K562 (cell line): ENCODE data around the gene CD44. TPM values are rescaled to one million over a fixed set of nuclear protein-coding genes. Genes with fewer than 3 reads are reported as not detected.

Experiments used
- ATAC-seq: fragments of 200-7000 bp; cut with Tn5 transposase; 3 replicates; pipeline ENCODE4 v1.9.1; 2020; ENCODE audit warnings: moderate library complexity
- BruUV-seq: library from RNA; stranded (reverse); fragments of 400-500 nt; replicated peaks from 2 replicates; lab custom pipeline; 2021; lab: Mats Ljungman, UMichigan
- CTCF ChIA-PET: fragments of 300-600 bp; formaldehyde crosslinking; extraction: SDS; loops from one replicate; lab custom pipeline; 2021; ENCODE audit warnings: low intra/inter-chr PET ratio; lab: Yijun Ruan, JAX
- POLR2A ChIA-PET: fragments of 300-600, 350-650 bp; sonication (Branson Sonifier 250); formaldehyde crosslinking; extraction: SDS; loops from one replicate; lab custom pipeline; 2021; ENCODE audit warnings: antibody characterized with exemption, inconsistent platforms; lab: Yijun Ruan, JAX
- DNase-seq, 4 experiments: peaks; one replicate each; pipeline versions ENCODE4 v3.0.0 to v3.0.0-alpha.2; 2011 to 2018; ENCODE audit warnings: low spot score in 3 of 4, mixed read lengths in 3 of 4; ENCODE audit errors: extremely low read depth in 1 of 4
- FAIRE-seq: peaks from 2 replicates; lab custom pipeline; 2011; peaks lifted over from hg19 to GRCh38; lab: Jason Lieb, UNC
- H2AFZ ChIP-seq: 2 replicates; pipeline ENCODE4 v1.6.0; 2011; ENCODE audit warnings: low read depth, low read length, control low read depth, inconsistent platforms
- H3K27ac ChIP-seq: fragments of 200-600 bp; 3 replicates; pipeline ENCODE4 v1.8.0; 2011; ENCODE audit warnings: low read depth, mild to moderate bottlenecking, control low read depth, inconsistent platforms, low read length, moderate library complexity, mixed read lengths; ENCODE audit errors: extremely low read depth
- H3K27me3 ChIP-seq, 2 experiments: fragments of 300-600 bp in 1 of 2; 2 replicates in 1 of 2; 3 replicates in 1 of 2; pipeline versions ENCODE4 v1.6.0 to v1.8.0; 2011; ENCODE audit warnings: inconsistent platforms in 2 of 2, low read length in 2 of 2, mild to moderate bottlenecking in 1 of 2, mixed read lengths in 1 of 2, moderate library complexity in 1 of 2; ENCODE audit not compliant: control insufficient read depth in 2 of 2, insufficient read depth in 2 of 2
- H3K36me3 ChIP-seq: fragments of 300-600 bp; 3 replicates; pipeline ENCODE4 v1.8.0; 2011; ENCODE audit warnings: mild to moderate bottlenecking, low read length, inconsistent platforms; ENCODE audit not compliant: control insufficient read depth, insufficient read depth
- H3K4me1 ChIP-seq, 2 experiments: fragments of 200-600 bp in 1 of 2; replicated peaks in 1 of 2; 2 replicates in 1 of 2; 3 replicates in 1 of 2; pipeline versions ENCODE4 v1.5.1 to v1.8.0; 2011; ENCODE audit warnings: inconsistent platforms in 2 of 2, low read length in 2 of 2, mild to moderate bottlenecking in 1 of 2, mixed read lengths in 1 of 2, moderate library complexity in 1 of 2; ENCODE audit not compliant: control insufficient read depth in 2 of 2, insufficient read depth in 2 of 2
- H3K4me2 ChIP-seq: 2 replicates; pipeline ENCODE4 v1.6.1; 2011; ENCODE audit warnings: low read length, control low read depth, inconsistent platforms, mixed read lengths; ENCODE audit not compliant: insufficient read depth
- H3K4me3 ChIP-seq: fragments of 200-600 bp; sonication (generic), shearing (Covaris generic); 2 replicates; pipeline ENCODE4 v1.5.1; 2016; ENCODE audit warnings: control low read depth, inconsistent platforms
- H3K79me2 ChIP-seq: fragments of 200-600 bp; 3 replicates; pipeline ENCODE4 v1.8.0; 2011; ENCODE audit warnings: low read length, inconsistent platforms; ENCODE audit not compliant: control insufficient read depth, insufficient read depth
- H3K9ac ChIP-seq, 2 experiments: 2 replicates each; pipeline versions ENCODE4 v1.6.0 to v1.6.1; 2011; ENCODE audit warnings: low read depth in 2 of 2, low read length in 2 of 2, control low read depth in 1 of 2, inconsistent platforms in 1 of 2, mild to moderate bottlenecking in 1 of 2, mixed read lengths in 1 of 2; ENCODE audit not compliant: insufficient read depth in 1 of 2
- H3K9me1 ChIP-seq: one replicate; pipeline ENCODE4 v1.6.0; 2011; ENCODE audit warnings: inconsistent platforms, mild to moderate bottlenecking, low read length, moderate library complexity; ENCODE audit not compliant: control insufficient read depth, insufficient read depth
- H3K9me3 ChIP-seq: replicated peaks from 2 replicates; pipeline ENCODE4 v1.5.1; 2011; ENCODE audit warnings: low read depth, low read length, inconsistent platforms; ENCODE audit not compliant: control insufficient read depth, insufficient read depth
- H4K20me1 ChIP-seq: replicated peaks from 2 replicates; pipeline ENCODE4 v1.6.1; 2011; ENCODE audit warnings: low read length, inconsistent platforms, mixed read lengths; ENCODE audit not compliant: control insufficient read depth, insufficient read depth
- PRPF4 ChIP-seq: fragments of 200-400 bp; formaldehyde crosslinking; IDR thresholded peaks from one replicate; pipeline ENCODE4 v1.6.1; 2017; ENCODE audit warnings: low read length, low read depth, mild to moderate bottlenecking; ENCODE audit not compliant: insufficient read depth, poor library complexity, severe bottlenecking
- ZBTB40 ChIP-seq, 2 experiments: fragments of 450-650 bp in 1 of 2; sonication (generic) in 1 of 2; formaldehyde crosslinking in 1 of 2; IDR thresholded peaks; 2 replicates each; pipeline versions ENCODE4 v1.7.1 to v1.9.0; 2016 to 2022; ENCODE audit warnings: inconsistent platforms in 1 of 2, mild to moderate bottlenecking in 1 of 2, missing genetic modification reagents in 1 of 2
- ZNF217 ChIP-seq: sonication (generic); formaldehyde crosslinking; IDR thresholded peaks from 2 replicates; pipeline ENCODE4 v1.8.0; 2022; ENCODE audit warnings: mild to moderate bottlenecking, missing genetic modification reagents
- ZNF224 ChIP-seq: sonication (generic); formaldehyde crosslinking; IDR thresholded peaks from 2 replicates; pipeline ENCODE4 v1.8.0; 2022; ENCODE audit warnings: mild to moderate bottlenecking, missing genetic modification reagents
- ZNF707 ChIP-seq: fragments of 250-450 bp; sonication (Bioruptor Pico); conservative IDR thresholded peaks from 2 replicates; pipeline ENCODE4 v1.8.0; 2022; ENCODE audit warnings: inconsistent platforms, mild to moderate bottlenecking, moderate library complexity
- WGBS: fragments of 100-300 bp; shearing (Covaris generic); methylation state at CpG from one replicate; pipeline ENCODE4 v1.1.6; 2016; ENCODE audit warnings: low coverage, mixed read lengths; ENCODE audit not compliant: insufficient coverage; ENCODE audit errors: missing lambda C conversion rate; 5-methylcytosine and 5-hydroxymethylcytosine counted together
- in situ Hi-C: fragments of 300-500 bp; cut with MboI; formaldehyde crosslinking; loops from 4 replicates; pipeline ENCODE4 v1.15.0; 2018; ENCODE audit warnings: inconsistent platforms, mixed read lengths
- intact Hi-C: fragments of 100-400 bp; cut with micrococcal nuclease; formaldehyde crosslinking; loops from 2 replicates; pipeline ENCODE4 v1.14.2; 2022
- polyA plus RNA-seq, 8 experiments: library from polyadenylated mRNA; depleted of rRNA in 4 of 8; stranded (reverse) in 5 of 8; unstranded in 3 of 8; fragments of >200 nt; fragmentation: Nextera tagmentation in 2 of 8; fragmentation: Illumina TruSeq in 1 of 8; extraction: Ambion mirVana in 2 of 8; extraction: Trizol in 1 of 8; gene quantifications; 2 replicates each; pipeline versions ENCODE4 v1.2.1 to v1.2.3, GENCODE V29; 2011 to 2014; ENCODE audit warnings: inconsistent platforms in 1 of 8, missing spikeins in 1 of 8
- total RNA-seq, 7 experiments: library from RNA; depleted of rRNA in 6 of 7; stranded (reverse); fragments of >200 nt in 6 of 7; fragmentation: Illumina TruSeq in 2 of 7; extraction: Trizol in 2 of 7; gene quantifications; 2 replicates each; pipeline versions ENCODE4 v1.2.1 to v1.2.3, GENCODE V29; 2011 to 2021; ENCODE audit warnings: low replicate concordance in 1 of 7

The CD44 gene
- total and polyA plus RNA-seq, 9 of the 15 experiments (the other 6 are each of a cell fraction or from before 2014, with no cell fraction given) = 1.2 to 13.9 (median 3.0) TPM

DNA sequence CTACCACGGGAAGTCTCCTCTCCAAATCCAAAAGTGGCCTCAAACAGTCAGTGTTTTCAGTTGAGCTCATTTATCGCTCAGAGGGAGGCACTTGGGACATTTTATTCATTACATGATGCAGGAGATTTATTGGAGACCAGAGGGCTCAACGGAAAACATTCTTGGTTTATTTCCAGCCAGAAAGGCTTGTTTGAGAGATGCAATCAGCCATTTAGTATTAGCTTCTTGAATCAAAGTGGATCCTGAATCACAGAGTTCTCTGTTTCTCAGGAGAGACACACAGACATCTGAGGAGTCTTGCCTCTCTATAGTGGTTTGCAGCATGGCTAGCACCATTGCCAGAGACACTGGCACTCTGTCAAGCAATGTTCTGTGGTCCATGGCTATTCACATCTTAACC lies 31.5 kb downstream of the CD44 start:
- ChIA-PET POLR2A (no interaction called here), CTCF (no interaction called here)
- BruUV-seq = no TSS peak
- Histone ChIP-seq H3K79me2 (no peaks in the 10 kb centered on the region), H3K4me2 (no peak overlapping the region), H3K27ac (no peak overlapping the region), H3K27me3 (no peaks in the 10 kb centered on the region), H3K9me3 (no peaks in the 10 kb centered on the region), H2AFZ (no peak overlapping the region), H3K9ac (no peak overlapping the region), H3K36me3 (no peaks in the 10 kb centered on the region), H4K20me1 (no peaks in the 10 kb centered on the region), H3K4me3 (no peak overlapping the region), H3K4me1 (no peaks in the 10 kb centered on the region), H3K9me1 (no peaks in the 10 kb centered on the region)
- FAIRE-seq = no peak
- TF ChIP-seq PRPF4 (no peak), ZNF707 (no peak), ZBTB40 (IDR thresholded peaks at IDR 0.05) (no peak), ZBTB40 (CRISPR knock-in tag; IDR thresholded peaks at IDR 0.05) (no peak), ZNF217 (CRISPR knock-in tag) (no peak), ZNF224 (CRISPR knock-in tag) (no peak)
- 4% methylated on average over 3 of the region's 3 CpGs for WGBS
- ATAC-seq = no peak
- in situ Hi-C loops = no loop called here
- intact Hi-C loops = no loop called here
- DNase-seq = no peak
